HEK293 (cell line): ENCODE measurements around the gene TGFB2.

Experiments used
- CTCF ChIA-PET: fragments of 350-600 bp; formaldehyde crosslinking; extraction: SDS; loops from one replicate; lab custom pipeline; 2021; ENCODE audit warnings: antibody characterized with exemption; lab: Yijun Ruan, JAX
- POLR2A ChIA-PET: fragments of 300-600 bp; formaldehyde crosslinking; extraction: SDS; loops from one replicate; lab custom pipeline; 2020; ENCODE audit warnings: antibody characterized with exemption, inconsistent platforms; lab: Yijun Ruan, JAX
- H3K27ac ChIP-seq: fragments of 200-500 bp; sonication (Bioruptor generic); 2 replicates; pipeline ENCODE4 v1.5.1; 2014; ENCODE audit warnings: low read depth, low read length, control low read depth, inconsistent platforms; ENCODE audit errors: extremely low read depth
- H3K36me3 ChIP-seq, 2 experiments: fragments of 200-500 bp in 1 of 2; sonication (Bioruptor generic) in 1 of 2; 1 replicate in 1 of 2; 2 replicates in 1 of 2; pipeline ENCODE4 v1.5.1; 2014 to 2017; ENCODE audit warnings: inconsistent platforms in 2 of 2, low read length in 2 of 2; ENCODE audit not compliant: control insufficient read depth in 2 of 2, insufficient read depth in 1 of 2
- H3K4me1 ChIP-seq: fragments of 200-500 bp; sonication (Bioruptor generic); 2 replicates; pipeline ENCODE4 v1.5.1; 2014; ENCODE audit warnings: mild to moderate bottlenecking, low read length, inconsistent platforms; ENCODE audit not compliant: control insufficient read depth, insufficient read depth
- H3K4me3 ChIP-seq: 2 replicates; pipeline ENCODE4 v1.5.1; 2011; ENCODE audit warnings: low read depth, mild to moderate bottlenecking, control low read depth, low read length, moderate library complexity
- H3K9me3 ChIP-seq: fragments of 200-500 bp; sonication (Bioruptor generic); 2 replicates; pipeline ENCODE4 v1.5.1; 2014; ENCODE audit warnings: low read depth, low read length, inconsistent platforms; ENCODE audit not compliant: control insufficient read depth, insufficient read depth
- BCL11A ChIP-seq: fragments of 450-650 bp; formaldehyde crosslinking; IDR thresholded peaks from 2 replicates; pipeline ENCODE4 v1.5.1; 2016; ENCODE audit warnings: low read depth, missing biosample characterization, missing genetic modification characterization
- GFI1B ChIP-seq: fragments of 450-650 bp; formaldehyde crosslinking; IDR thresholded peaks from 2 replicates; pipeline ENCODE4 v1.5.1; 2016; ENCODE audit warnings: missing biosample characterization, missing genetic modification characterization
- SP7 ChIP-seq: fragments of 450-650 bp; formaldehyde crosslinking; IDR thresholded peaks from 2 replicates; pipeline ENCODE4 v1.5.1; 2016; ENCODE audit warnings: missing biosample characterization, missing genetic modification characterization
- ZBTB17 ChIP-seq: fragments of 450-650 bp; formaldehyde crosslinking; IDR thresholded peaks from 2 replicates; pipeline ENCODE4 v1.5.1; 2016; ENCODE audit warnings: missing biosample characterization, missing genetic modification characterization
- ZBTB48 ChIP-seq: fragments of 450-650 bp; formaldehyde crosslinking; IDR thresholded peaks from 2 replicates; pipeline ENCODE4 v1.5.1; 2016; ENCODE audit warnings: missing biosample characterization, missing genetic modification characterization
- ZFP69B ChIP-seq: fragments of 450-650 bp; formaldehyde crosslinking; IDR thresholded peaks from 2 replicates; pipeline ENCODE4 v1.5.1; 2016; ENCODE audit warnings: missing biosample characterization, missing genetic modification characterization
- ZNF175 ChIP-seq: fragments of 450-650 bp; formaldehyde crosslinking; IDR thresholded peaks from 2 replicates; pipeline ENCODE4 v1.5.1; 2016; ENCODE audit warnings: missing biosample characterization, missing genetic modification characterization
- ZNF202 ChIP-seq: fragments of 450-650 bp; formaldehyde crosslinking; IDR thresholded peaks from 2 replicates; pipeline ENCODE4 v1.5.1; 2016; ENCODE audit warnings: missing biosample characterization, missing genetic modification characterization, borderline replicate concordance
- ZNF48 ChIP-seq: fragments of 450-650 bp; formaldehyde crosslinking; IDR thresholded peaks from 2 replicates; pipeline ENCODE4 v1.5.1; 2016; ENCODE audit warnings: missing biosample characterization, missing genetic modification characterization
- ZNF76 ChIP-seq: fragments of 450-650 bp; formaldehyde crosslinking; IDR thresholded peaks from 2 replicates; pipeline ENCODE4; 2016; ENCODE audit warnings: low read depth, missing biosample characterization, missing genetic modification characterization, borderline replicate concordance
- ZNF768 ChIP-seq: fragments of 450-650 bp; formaldehyde crosslinking; IDR thresholded peaks from 2 replicates; pipeline ENCODE4 v1.5.1; 2018; ENCODE audit warnings: missing biosample characterization, mild to moderate bottlenecking, missing genetic modification characterization
- TF ChIP-seq, protein P1 (sequence below): fragments of 450-650 bp; formaldehyde crosslinking; IDR thresholded peaks from 2 replicates; pipeline ENCODE4 v1.5.1; 2016; ENCODE audit warnings: missing biosample characterization, missing genetic modification characterization
- TF ChIP-seq, protein P2 (sequence below): fragments of 450-650 bp; IDR thresholded peaks from 2 replicates; pipeline ENCODE4 v1.5.1; 2018; ENCODE audit warnings: missing biosample characterization, mild to moderate bottlenecking, missing genetic modification characterization
- TF ChIP-seq, protein P3 (sequence below): fragments of 450-650 bp; formaldehyde crosslinking; IDR thresholded peaks from 2 replicates; pipeline ENCODE4 v1.5.1; 2016; ENCODE audit warnings: missing biosample characterization, missing genetic modification characterization
- TF ChIP-seq, protein P4 (sequence below): fragments of 450-650 bp; formaldehyde crosslinking; IDR thresholded peaks from 2 replicates; pipeline ENCODE4 v1.5.1; 2016; ENCODE audit warnings: missing biosample characterization, missing genetic modification characterization, borderline replicate concordance
- TF ChIP-seq, protein P5 (sequence below): fragments of 450-650 bp; formaldehyde crosslinking; IDR thresholded peaks from 2 replicates; pipeline ENCODE4 v1.5.1; 2016; ENCODE audit warnings: missing biosample characterization, missing genetic modification characterization
- TF ChIP-seq, protein P6 (sequence below): IDR thresholded peaks from 2 replicates; pipeline ENCODE4 v1.6.1; 2011; ENCODE audit warnings: mild to moderate bottlenecking, low read depth, low read length, borderline replicate concordance

The TGFB2 gene

DNA sequence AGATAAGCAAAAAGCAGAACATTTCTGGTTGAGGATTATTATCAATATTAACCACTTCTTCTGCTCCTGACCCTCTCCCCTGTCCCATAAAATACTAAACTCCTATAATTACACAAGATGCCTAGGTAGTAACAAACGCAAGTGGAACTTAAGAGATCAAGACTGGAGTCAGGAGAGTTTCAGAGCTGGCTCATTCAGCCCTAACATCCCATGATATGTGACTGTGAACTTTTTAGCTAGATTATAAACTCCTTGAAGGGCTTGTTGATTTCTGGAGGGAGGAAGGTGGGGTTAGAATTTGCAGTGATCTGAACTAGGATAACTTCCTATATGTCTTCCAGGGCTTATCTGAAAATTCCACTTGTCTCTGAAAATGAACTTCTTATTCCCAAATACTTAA, 130.6 kb downstream of the TGFB2 start (continued):
- TF ChIP-seq ZNF76 (tag by site-specific recombination): no peak
- TF ChIP-seq, protein P1, sequence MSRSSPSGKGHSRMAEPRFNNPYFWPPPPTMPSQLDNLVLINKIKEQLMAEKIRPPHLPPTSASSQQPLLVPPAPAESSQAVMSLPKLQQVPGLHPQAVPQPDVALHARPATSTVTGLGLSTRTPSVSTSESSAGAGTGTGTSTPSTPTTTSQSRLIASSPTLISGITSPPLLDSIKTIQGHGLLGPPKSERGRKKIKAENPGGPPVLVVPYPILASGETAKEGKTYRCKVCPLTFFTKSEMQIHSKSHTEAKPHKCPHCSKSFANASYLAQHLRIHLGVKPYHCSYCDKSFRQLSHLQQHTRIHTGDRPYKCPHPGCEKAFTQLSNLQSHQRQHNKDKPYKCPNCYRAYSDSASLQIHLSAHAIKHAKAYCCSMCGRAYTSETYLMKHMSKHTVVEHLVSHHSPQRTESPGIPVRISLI (tag by site-specific recombination): no peak
- TF ChIP-seq ZNF202 (tag by site-specific recombination): no peak
- TF ChIP-seq, protein P2, sequence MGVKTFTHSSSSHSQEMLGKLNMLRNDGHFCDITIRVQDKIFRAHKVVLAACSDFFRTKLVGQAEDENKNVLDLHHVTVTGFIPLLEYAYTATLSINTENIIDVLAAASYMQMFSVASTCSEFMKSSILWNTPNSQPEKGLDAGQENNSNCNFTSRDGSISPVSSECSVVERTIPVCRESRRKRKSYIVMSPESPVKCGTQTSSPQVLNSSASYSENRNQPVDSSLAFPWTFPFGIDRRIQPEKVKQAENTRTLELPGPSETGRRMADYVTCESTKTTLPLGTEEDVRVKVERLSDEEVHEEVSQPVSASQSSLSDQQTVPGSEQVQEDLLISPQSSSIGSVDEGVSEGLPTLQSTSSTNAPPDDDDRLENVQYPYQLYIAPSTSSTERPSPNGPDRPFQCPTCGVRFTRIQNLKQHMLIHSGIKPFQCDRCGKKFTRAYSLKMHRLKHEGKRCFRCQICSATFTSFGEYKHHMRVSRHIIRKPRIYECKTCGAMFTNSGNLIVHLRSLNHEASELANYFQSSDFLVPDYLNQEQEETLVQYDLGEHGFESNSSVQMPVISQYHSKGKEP (tag by site-specific recombination): no peak
- TF ChIP-seq, protein P3, sequence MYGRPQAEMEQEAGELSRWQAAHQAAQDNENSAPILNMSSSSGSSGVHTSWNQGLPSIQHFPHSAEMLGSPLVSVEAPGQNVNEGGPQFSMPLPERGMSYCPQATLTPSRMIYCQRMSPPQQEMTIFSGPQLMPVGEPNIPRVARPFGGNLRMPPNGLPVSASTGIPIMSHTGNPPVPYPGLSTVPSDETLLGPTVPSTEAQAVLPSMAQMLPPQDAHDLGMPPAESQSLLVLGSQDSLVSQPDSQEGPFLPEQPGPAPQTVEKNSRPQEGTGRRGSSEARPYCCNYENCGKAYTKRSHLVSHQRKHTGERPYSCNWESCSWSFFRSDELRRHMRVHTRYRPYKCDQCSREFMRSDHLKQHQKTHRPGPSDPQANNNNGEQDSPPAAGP (tag by site-specific recombination): no peak
- TF ChIP-seq, protein P4, sequence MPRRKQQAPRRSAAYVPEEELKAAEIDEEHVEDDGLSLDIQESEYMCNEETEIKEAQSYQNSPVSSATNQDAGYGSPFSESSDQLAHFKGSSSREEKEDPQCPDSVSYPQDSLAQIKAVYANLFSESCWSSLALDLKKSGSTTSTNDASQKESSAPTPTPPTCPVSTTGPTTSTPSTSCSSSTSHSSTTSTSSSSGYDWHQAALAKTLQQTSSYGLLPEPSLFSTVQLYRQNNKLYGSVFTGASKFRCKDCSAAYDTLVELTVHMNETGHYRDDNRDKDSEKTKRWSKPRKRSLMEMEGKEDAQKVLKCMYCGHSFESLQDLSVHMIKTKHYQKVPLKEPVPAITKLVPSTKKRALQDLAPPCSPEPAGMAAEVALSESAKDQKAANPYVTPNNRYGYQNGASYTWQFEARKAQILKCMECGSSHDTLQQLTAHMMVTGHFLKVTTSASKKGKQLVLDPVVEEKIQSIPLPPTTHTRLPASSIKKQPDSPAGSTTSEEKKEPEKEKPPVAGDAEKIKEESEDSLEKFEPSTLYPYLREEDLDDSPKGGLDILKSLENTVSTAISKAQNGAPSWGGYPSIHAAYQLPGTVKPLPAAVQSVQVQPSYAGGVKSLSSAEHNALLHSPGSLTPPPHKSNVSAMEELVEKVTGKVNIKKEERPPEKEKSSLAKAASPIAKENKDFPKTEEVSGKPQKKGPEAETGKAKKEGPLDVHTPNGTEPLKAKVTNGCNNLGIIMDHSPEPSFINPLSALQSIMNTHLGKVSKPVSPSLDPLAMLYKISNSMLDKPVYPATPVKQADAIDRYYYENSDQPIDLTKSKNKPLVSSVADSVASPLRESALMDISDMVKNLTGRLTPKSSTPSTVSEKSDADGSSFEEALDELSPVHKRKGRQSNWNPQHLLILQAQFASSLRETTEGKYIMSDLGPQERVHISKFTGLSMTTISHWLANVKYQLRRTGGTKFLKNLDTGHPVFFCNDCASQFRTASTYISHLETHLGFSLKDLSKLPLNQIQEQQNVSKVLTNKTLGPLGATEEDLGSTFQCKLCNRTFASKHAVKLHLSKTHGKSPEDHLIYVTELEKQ (tag by site-specific recombination): no peak
- TF ChIP-seq GFI1B (tag by site-specific recombination): no peak
- TF ChIP-seq SP7 (tag by site-specific recombination): no peak
- TF ChIP-seq, all 188 proteins: peak for 0

DNA sequence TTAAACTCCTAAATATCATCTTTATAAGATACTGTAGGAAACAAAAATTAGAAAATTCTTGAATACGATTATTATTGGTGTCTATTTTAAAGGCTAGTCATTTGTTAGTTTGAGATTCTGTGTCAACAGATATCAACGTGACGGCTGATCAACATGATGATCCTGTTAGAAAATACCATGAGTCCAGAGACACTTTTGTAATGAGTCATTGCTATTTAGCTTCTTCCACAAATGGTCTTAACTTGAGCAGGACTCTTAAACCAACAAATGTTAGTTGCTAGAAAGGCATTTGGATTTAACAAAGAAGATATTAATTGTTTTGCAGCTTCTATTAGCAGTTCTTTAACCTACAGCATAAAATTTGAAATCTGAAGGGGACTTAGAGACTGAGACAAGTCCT, 131.2 kb downstream of the TGFB2 start:
- no peak overlapping the region for H3K27ac ChIP-seq
- ChIA-PET CTCF (interaction anchor here (1.8 kb wide), 1 partner anchor 45 kb away, joined by 6 read pairs; no protein-coding TSS in a partner anchor), POLR2A (interaction anchor here (1.5 kb wide), 1 partner anchor 131 kb away, joined by 3 read pairs; the partner anchor contains the start of gene TGFB2)
- no peak overlapping the region for H3K4me3 ChIP-seq
- no peaks in the 10 kb centered on the region; the same call in 1 of the 2 replicates for H3K4me1 ChIP-seq
- no peaks in the 10 kb centered on the region for H3K9me3 ChIP-seq
- H3K36me3 ChIP-seq: no peaks in the 10 kb centered on the region
- no peak for TF ChIP-seq BCL11A (tag by site-specific recombination)
- no peak for TF ChIP-seq ZNF175 (tag by site-specific recombination)
- TF ChIP-seq ZNF768 (tag by site-specific recombination): no peak
- no peak for TF ChIP-seq ZFP69B (tag by site-specific recombination)
- TF ChIP-seq, protein P5, sequence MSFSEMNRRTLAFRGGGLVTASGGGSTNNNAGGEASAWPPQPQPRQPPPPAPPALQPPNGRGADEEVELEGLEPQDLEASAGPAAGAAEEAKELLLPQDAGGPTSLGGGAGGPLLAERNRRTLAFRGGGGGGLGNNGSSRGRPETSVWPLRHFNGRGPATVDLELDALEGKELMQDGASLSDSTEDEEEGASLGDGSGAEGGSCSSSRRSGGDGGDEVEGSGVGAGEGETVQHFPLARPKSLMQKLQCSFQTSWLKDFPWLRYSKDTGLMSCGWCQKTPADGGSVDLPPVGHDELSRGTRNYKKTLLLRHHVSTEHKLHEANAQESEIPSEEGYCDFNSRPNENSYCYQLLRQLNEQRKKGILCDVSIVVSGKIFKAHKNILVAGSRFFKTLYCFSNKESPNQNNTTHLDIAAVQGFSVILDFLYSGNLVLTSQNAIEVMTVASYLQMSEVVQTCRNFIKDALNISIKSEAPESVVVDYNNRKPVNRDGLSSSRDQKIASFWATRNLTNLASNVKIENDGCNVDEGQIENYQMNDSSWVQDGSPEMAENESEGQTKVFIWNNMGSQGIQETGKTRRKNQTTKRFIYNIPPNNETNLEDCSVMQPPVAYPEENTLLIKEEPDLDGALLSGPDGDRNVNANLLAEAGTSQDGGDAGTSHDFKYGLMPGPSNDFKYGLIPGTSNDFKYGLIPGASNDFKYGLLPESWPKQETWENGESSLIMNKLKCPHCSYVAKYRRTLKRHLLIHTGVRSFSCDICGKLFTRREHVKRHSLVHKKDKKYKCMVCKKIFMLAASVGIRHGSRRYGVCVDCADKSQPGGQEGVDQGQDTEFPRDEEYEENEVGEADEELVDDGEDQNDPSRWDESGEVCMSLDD (tag by site-specific recombination): no peak
- no peak for TF ChIP-seq ZNF48 (tag by site-specific recombination)
- no peak for TF ChIP-seq ZBTB48
- TF ChIP-seq ZBTB17: no peak
- TF ChIP-seq, protein P6, sequence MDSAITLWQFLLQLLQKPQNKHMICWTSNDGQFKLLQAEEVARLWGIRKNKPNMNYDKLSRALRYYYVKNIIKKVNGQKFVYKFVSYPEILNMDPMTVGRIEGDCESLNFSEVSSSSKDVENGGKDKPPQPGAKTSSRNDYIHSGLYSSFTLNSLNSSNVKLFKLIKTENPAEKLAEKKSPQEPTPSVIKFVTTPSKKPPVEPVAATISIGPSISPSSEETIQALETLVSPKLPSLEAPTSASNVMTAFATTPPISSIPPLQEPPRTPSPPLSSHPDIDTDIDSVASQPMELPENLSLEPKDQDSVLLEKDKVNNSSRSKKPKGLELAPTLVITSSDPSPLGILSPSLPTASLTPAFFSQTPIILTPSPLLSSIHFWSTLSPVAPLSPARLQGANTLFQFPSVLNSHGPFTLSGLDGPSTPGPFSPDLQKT: no peak
- no peak for TF ChIP-seq ZNF202 (tag by site-specific recombination)
- TF ChIP-seq, all 188 proteins: peak for 0
